ENCODE results near the gene CCSER1.

The CCSER1 gene

GRCh38 chr4:90127223-90127705 is at the start of gene CCSER1:
CCSER1 (plus strand) TSS chr4:90127394.
- DNase-seq (ENCODE audit: low spot score): peak; percentile 44

- no peak for DNase-seq (ENCODE audit: low spot score)
Measured at GRCh38 chr4:90078440-90078839, 48.8 kb upstream of the CCSER1 start.

- peak; percentile 12 for DNase-seq (ENCODE audit: low spot score)
Measured at GRCh38 chr4:90080116-90080515, 47.1 kb upstream of the CCSER1 start.

GRCh38 chr4:90081432-90082144 is 45.6 kb upstream of the CCSER1 start:
- DNase-seq (ENCODE audit: low spot score): no peak

- no peak for DNase-seq (ENCODE audit: low spot score)
Measured at GRCh38 chr4:90082449-90082848, 44.7 kb upstream of the CCSER1 start.

- DNase-seq (ENCODE audit: low spot score): no peak
Measured at GRCh38 chr4:90084277-90084966, 42.8 kb upstream of the CCSER1 start.

GRCh38 chr4:90084967-90085295 is 42.3 kb upstream of the CCSER1 start:
- no peak for DNase-seq (ENCODE audit: low spot score)

GRCh38 chr4:90093526-90093925 is 33.7 kb upstream of the CCSER1 start:
- no peak for DNase-seq (ENCODE audit: low spot score)

- no peak for DNase-seq (ENCODE audit: low spot score)
Measured at GRCh38 chr4:90095000-90095399, 32.2 kb upstream of the CCSER1 start.

- DNase-seq (ENCODE audit: low spot score): no peak
Measured at GRCh38 chr4:90099812-90100211, 27.4 kb upstream of the CCSER1 start.

- DNase-seq (ENCODE audit: low spot score): no peak
Measured at GRCh38 chr4:90103991-90104390, 23.2 kb upstream of the CCSER1 start.

- DNase-seq (ENCODE audit: low spot score): no peak
Measured at GRCh38 chr4:90105274-90105673, 21.9 kb upstream of the CCSER1 start.

GRCh38 chr4:90112715-90113114 is 14.5 kb upstream of the CCSER1 start:
- DNase-seq (ENCODE audit: low spot score): no peak

GRCh38 chr4:90113881-90114457 is 13.2 kb upstream of the CCSER1 start:
- no peak for DNase-seq (ENCODE audit: low spot score)

- no peak for DNase-seq (ENCODE audit: low spot score)
Measured at GRCh38 chr4:90118527-90119195, 8.5 kb upstream of the CCSER1 start.

GRCh38 chr4:90120037-90120436 is 7.2 kb upstream of the CCSER1 start:
- DNase-seq (ENCODE audit: low spot score): no peak

GRCh38 chr4:90120815-90121214 is 6.4 kb upstream of the CCSER1 start:
- no peak for DNase-seq (ENCODE audit: low spot score)

GRCh38 chr4:90121676-90122354 is 5.4 kb upstream of the CCSER1 start:
- no peak for DNase-seq (ENCODE audit: low spot score)

- no peak for DNase-seq (ENCODE audit: low spot score)
Measured at GRCh38 chr4:90122355-90122748, 4.8 kb upstream of the CCSER1 start.

- no peak for DNase-seq (ENCODE audit: low spot score)
Measured at GRCh38 chr4:90124276-90124675, 2.9 kb upstream of the CCSER1 start.

GRCh38 chr4:90126805-90127204 is 389 bp upstream of the CCSER1 start:
- DNase-seq (ENCODE audit: low spot score): peak; percentile 20

- DNase-seq (ENCODE audit: low spot score): no peak
Measured at GRCh38 chr4:90127706-90128345, 632 bp downstream of the CCSER1 start.
